Keratinocyte (primary cell): ENCODE data around the gene USE1. TPM values are rescaled to one million over a fixed set of nuclear protein-coding genes. Genes with fewer than 3 reads are reported as not detected.
A peak's percentile ranks its signal among the peaks of the same experiment; 100 is the strongest.

Experiments
- DNase-seq: peaks from one replicate; pipeline ENCODE4 v3.0.0-alpha.2; 2011; ENCODE audit warnings: low read depth, missing footprints, low spot score
- FAIRE-seq: peaks from 2 replicates; lab custom pipeline; 2011; peaks lifted over from hg19 to GRCh38; lab: Jason Lieb, UNC
- H2AFZ ChIP-seq: 2 replicates; pipeline ENCODE4 v1.6.0; 2012; ENCODE audit warnings: low read length, control low read depth, inconsistent platforms; ENCODE audit not compliant: control insufficient read depth
- H3K27ac ChIP-seq: 2 replicates; pipeline ENCODE4 v1.5.1; 2011; ENCODE audit warnings: low read length; ENCODE audit not compliant: control insufficient read depth, insufficient read depth
- H3K27me3 ChIP-seq: 3 replicates; pipeline ENCODE4 v1.6.0; 2011; ENCODE audit warnings: low read length; ENCODE audit not compliant: control insufficient read depth, insufficient read depth; ENCODE audit errors: extremely low read depth
- H3K36me3 ChIP-seq, 2 experiments: 2 replicates in 1 of 2; 3 replicates in 1 of 2; pipeline ENCODE4 v1.5.1; 2011; ENCODE audit warnings: low read length in 2 of 2, mild to moderate bottlenecking in 1 of 2; ENCODE audit not compliant: control insufficient read depth in 2 of 2, insufficient read depth in 2 of 2; ENCODE audit errors: extremely low read depth in 1 of 2
- H3K4me1 ChIP-seq: 3 replicates; pipeline ENCODE4 v1.5.1; 2011; ENCODE audit warnings: low read length; ENCODE audit not compliant: control insufficient read depth, insufficient read depth; ENCODE audit errors: extremely low read depth
- H3K4me2 ChIP-seq: 3 replicates; pipeline ENCODE4 v1.6.0; 2011; ENCODE audit warnings: low read depth, low read length; ENCODE audit not compliant: control insufficient read depth, insufficient read depth; ENCODE audit errors: extremely low read depth
- H3K4me3 ChIP-seq, 3 experiments: fragments of 200-600 bp in 1 of 3; sonication (generic) in 1 of 3; 2 replicates in 2 of 3; 3 replicates in 1 of 3; pipeline ENCODE4 v1.5.1; 2011 to 2016; ENCODE audit warnings: low read length in 3 of 3, mild to moderate bottlenecking in 3 of 3, control low read depth in 2 of 3, inconsistent platforms in 1 of 3, low read depth in 1 of 3, mixed read lengths in 1 of 3, mixed run types in 1 of 3, moderate library complexity in 1 of 3; ENCODE audit not compliant: control insufficient read depth in 2 of 3, insufficient read depth in 2 of 3; ENCODE audit errors: extremely low read depth in 1 of 3
- H3K79me2 ChIP-seq: 2 replicates; pipeline ENCODE4 v1.6.0; 2012; ENCODE audit warnings: low read length; ENCODE audit not compliant: control insufficient read depth, insufficient read depth
- H3K9ac ChIP-seq: 3 replicates; pipeline ENCODE4 v1.6.0; 2011; ENCODE audit warnings: low read length; ENCODE audit not compliant: control insufficient read depth, insufficient read depth; ENCODE audit errors: extremely low read depth
- H3K9me1 ChIP-seq: 3 replicates; pipeline ENCODE4 v1.6.0; 2011; ENCODE audit warnings: low read length; ENCODE audit not compliant: control insufficient read depth, insufficient read depth; ENCODE audit errors: extremely low read depth
- H3K9me3 ChIP-seq: 2 replicates; pipeline ENCODE4 v1.5.1; 2012; ENCODE audit warnings: low read depth, low read length; ENCODE audit not compliant: control insufficient read depth
- H4K20me1 ChIP-seq: 3 replicates; pipeline ENCODE4 v1.6.0; 2011; ENCODE audit warnings: low read length; ENCODE audit not compliant: control insufficient read depth, insufficient read depth; ENCODE audit errors: extremely low read depth
- EZH2 ChIP-seq: IDR thresholded peaks from one replicate; pipeline ENCODE4 v1.6.1; 2012; ENCODE audit warnings: inconsistent platforms, mild to moderate bottlenecking, low read length, moderate library complexity
- dilution Hi-C: fragments of 300-500 bp; cut with MboI; formaldehyde crosslinking; loops from one replicate; pipeline ENCODE4 v1.7.0; 2020; ENCODE audit warnings: low sequenced_read_pairs; ENCODE audit not compliant: extremely low pct_ligation_motif_present
- polyA plus RNA-seq, 5 experiments: library from polyadenylated mRNA; depleted of rRNA in 3 of 5; stranded (reverse) in 3 of 5; stranded (forward) in 1 of 5; unstranded in 1 of 5; fragments of >200 nt; gene quantifications; 1 replicate in 1 of 5; 2 replicates in 3 of 5; 3 replicates in 1 of 5; pipeline versions ENCODE4 v1.2.1 to v1.2.3, GENCODE V29; 2011 to 2012; ENCODE audit warnings: missing spikeins in 2 of 5, low read depth in 1 of 5, low replicate concordance in 1 of 5
- TF ChIP-seq, protein P1 (sequence below), 3 experiments: IDR thresholded peaks in 1 of 3; conservative IDR thresholded peaks in 1 of 3; optimal IDR thresholded peaks in 1 of 3; 2 replicates in 2 of 3; 3 replicates in 1 of 3; pipeline versions ENCODE3 to v1.5.1; 2011; ENCODE audit warnings: low read length in 3 of 3, mild to moderate bottlenecking in 3 of 3, moderate library complexity in 2 of 3, control low read depth in 1 of 3, inconsistent platforms in 1 of 3; ENCODE audit not compliant: insufficient read depth in 2 of 3; ENCODE audit errors: extremely low read depth in 1 of 3

Gene USE1
- polyA plus RNA-seq, 1 donor (not counting 4 experiments of a cell fraction or from before 2014, with no cell fraction given) = 18.0 TPM

DNA sequence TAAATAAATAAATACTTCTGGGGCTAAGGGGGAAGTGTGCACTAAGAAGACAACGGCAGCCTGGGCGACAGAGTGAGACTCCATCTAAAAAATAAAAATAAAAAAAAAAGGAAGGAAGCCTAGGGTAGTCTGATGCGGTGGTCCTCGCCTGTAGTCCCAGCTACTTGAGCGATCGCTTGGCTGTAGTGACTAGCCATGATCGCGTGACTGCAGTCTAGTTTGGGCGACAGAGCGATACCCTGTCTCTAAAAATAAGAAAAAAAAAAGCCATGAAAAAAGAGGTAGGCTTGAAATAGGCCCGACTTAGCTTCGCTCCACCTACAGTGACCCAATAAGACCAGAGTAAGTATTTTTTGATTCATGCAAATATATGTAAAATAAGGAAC, 51.4 kb downstream of the USE1 start:
- Histone ChIP-seq H2AFZ (peak overlapping the region; percentile 40), H3K4me2 (peak overlapping the region; percentile 27), H3K27me3 (no peaks in the 10 kb centered on the region), H3K9me1 (no peaks in the 10 kb centered on the region), H3K4me3 (no peak overlapping the region), H3K79me2 (peaks cover 10% of the 10 kb centered on the region), H3K4me1 (peaks cover 8% of the 10 kb centered on the region), H3K36me3 (peaks cover 7% of the 10 kb centered on the region in 2 experiments), H4K20me1 (no peaks in the 10 kb centered on the region), H3K9me3 (no peaks in the 10 kb centered on the region), H3K9ac (no peak overlapping the region), H3K27ac (no peak overlapping the region)
- DNase-seq (no peak), FAIRE-seq (no peak)
- TF ChIP-seq EZH2 = no peak
- TF ChIP-seq, protein P1, sequence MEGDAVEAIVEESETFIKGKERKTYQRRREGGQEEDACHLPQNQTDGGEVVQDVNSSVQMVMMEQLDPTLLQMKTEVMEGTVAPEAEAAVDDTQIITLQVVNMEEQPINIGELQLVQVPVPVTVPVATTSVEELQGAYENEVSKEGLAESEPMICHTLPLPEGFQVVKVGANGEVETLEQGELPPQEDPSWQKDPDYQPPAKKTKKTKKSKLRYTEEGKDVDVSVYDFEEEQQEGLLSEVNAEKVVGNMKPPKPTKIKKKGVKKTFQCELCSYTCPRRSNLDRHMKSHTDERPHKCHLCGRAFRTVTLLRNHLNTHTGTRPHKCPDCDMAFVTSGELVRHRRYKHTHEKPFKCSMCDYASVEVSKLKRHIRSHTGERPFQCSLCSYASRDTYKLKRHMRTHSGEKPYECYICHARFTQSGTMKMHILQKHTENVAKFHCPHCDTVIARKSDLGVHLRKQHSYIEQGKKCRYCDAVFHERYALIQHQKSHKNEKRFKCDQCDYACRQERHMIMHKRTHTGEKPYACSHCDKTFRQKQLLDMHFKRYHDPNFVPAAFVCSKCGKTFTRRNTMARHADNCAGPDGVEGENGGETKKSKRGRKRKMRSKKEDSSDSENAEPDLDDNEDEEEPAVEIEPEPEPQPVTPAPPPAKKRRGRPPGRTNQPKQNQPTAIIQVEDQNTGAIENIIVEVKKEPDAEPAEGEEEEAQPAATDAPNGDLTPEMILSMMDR (optimal IDR thresholded peaks at IDR 0.05 in 1 of 3, IDR thresholded peaks at IDR 0.05 in 1 of 3, conservative IDR thresholded peaks at IDR 0.05 in 1 of 3; ENCODE audit: extremely low read depth in 1 of 3, insufficient read depth in 2 of 3, low read length in 3 of 3) = no peak
- dilution Hi-C loops = no loop called here

DNA sequence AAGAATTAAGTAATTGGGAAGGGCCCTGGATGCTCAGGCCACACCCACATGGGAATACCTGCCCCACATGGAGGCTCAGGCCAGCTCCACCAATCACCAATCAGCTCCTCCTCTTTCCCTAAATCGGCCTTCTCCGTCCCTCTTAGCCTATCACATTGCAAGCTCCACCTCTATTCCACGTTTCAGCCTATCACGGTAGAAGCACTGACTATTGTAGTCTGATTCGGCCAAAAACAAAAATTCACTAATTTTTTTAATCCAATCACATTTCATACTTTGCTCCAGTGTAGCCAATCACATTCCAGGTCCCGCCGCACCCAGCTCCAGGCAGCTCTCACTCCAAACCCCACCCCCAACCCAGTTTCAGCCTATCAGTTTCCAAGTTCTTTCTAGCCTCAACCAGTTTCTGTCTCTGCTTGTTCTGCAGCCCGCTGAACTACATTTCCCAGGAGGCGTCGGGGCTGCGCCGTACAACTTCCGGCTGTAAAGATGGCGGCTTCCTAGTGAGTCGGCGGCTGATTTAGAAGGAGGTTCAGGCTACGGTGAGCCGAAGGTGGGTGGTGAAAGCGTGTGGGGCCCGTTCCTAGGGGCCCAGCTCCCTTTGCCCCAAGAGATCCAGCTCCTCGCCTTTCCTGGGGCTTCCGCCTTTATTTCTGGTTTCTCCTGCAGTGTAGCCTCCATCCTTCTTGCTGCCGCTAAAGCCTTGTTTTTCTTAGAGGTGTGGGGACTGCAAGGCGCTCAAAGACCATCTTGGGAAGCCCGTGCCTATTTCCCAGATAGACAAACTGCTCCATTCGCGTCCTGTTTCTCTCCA, 52.0 kb downstream of the USE1 start, which contains the start of gene BABAM1:
TSS of gene BABAM1 (plus strand) at position 469 of the 814 bp plus-strand sequence. CDS start 1,364 bp downstream, outside the sequence.
- Histone ChIP-seq H3K4me3 (peak within 1 kb of the TSS; percentile 61 to 93 (median 90)), H3K4me2 (peak within 1 kb of the TSS; percentile 99), H3K27ac (peak within 1 kb of the TSS; percentile 91), H3K4me1 (peaks cover 8% of the 10 kb centered on the region), H3K79me2 (peaks cover 10% of the 10 kb centered on the region), H3K9ac (peak within 1 kb of the TSS; percentile 92), H3K9me1 (no peaks in the 10 kb centered on the region), H3K36me3 (peaks cover 10 to 12% of the 10 kb centered on the region in 2 experiments), H3K9me3 (no peaks in the 10 kb centered on the region), H4K20me1 (no peaks in the 10 kb centered on the region), H3K27me3 (no peaks in the 10 kb centered on the region), H2AFZ (peak within 1 kb of the TSS; percentile 93)
- TF ChIP-seq EZH2 = no peak
- TF ChIP-seq, protein P1 (optimal IDR thresholded peaks at IDR 0.05 in 1 of 3, IDR thresholded peaks at IDR 0.05 in 1 of 3, conservative IDR thresholded peaks at IDR 0.05 in 1 of 3; ENCODE audit: extremely low read depth in 1 of 3, insufficient read depth in 2 of 3, low read length in 3 of 3) = no peak
- FAIRE-seq (peak; percentile 88), DNase-seq (peak; percentile 94)
- dilution Hi-C loops = no loop called here
